Caco-2 (cell line): ENCODE measurements around the gene LRRC9. TPM values are rescaled to one million over a fixed set of nuclear protein-coding genes. Genes with fewer than 3 reads are reported as not detected.

Experiments used
- BruUV-seq: library from RNA; stranded (reverse); fragments of 400-500 nt; replicated peaks from 2 replicates; lab custom pipeline; 2021; lab: Mats Ljungman, UMichigan
- CTCF ChIA-PET: fragments of 300-600 bp; sonication (Branson Sonifier 250); formaldehyde crosslinking; loops from one replicate; lab custom pipeline; 2022; ENCODE audit warnings: antibody characterized with exemption; lab: Charles Lee
- POLR2A ChIA-PET: fragments of 300-600 bp; sonication (Branson Sonifier 250); formaldehyde crosslinking; loops from one replicate; lab custom pipeline; 2022; ENCODE audit warnings: antibody characterized with exemption; lab: Charles Lee
- DNase-seq, 2 experiments: peaks; one replicate each; pipeline versions ENCODE4 v3.0.0 to v3.0.0-alpha.2; 2020 to 2022
- H3K27me3 ChIP-seq: replicated peaks from 2 replicates; pipeline ENCODE4 v1.6.0; 2011; ENCODE audit warnings: low read length; ENCODE audit not compliant: control insufficient read depth, insufficient read depth
- H3K36me3 ChIP-seq: 2 replicates; pipeline ENCODE4 v1.5.1; 2011; ENCODE audit warnings: low read length; ENCODE audit not compliant: control insufficient read depth, insufficient read depth
- H3K4me1 ChIP-seq: fragments of 250-450 bp; sonication (Bioruptor Pico); 2 replicates; pipeline ENCODE4 v1.5.1; 2020; ENCODE audit warnings: mild to moderate bottlenecking
- H3K4me3 ChIP-seq: 2 replicates; pipeline ENCODE4 v1.5.1; 2011; ENCODE audit warnings: low read depth, mild to moderate bottlenecking, control low read depth, low read length
- H3K9me3 ChIP-seq: fragments of 250-450 bp; sonication (Bioruptor Pico); 2 replicates; pipeline ENCODE4 v1.5.1; 2020; ENCODE audit warnings: mild to moderate bottlenecking, moderate library complexity
- H3K27ac Mint-ChIP-seq: one replicate; pipeline ENCODE4 v1.8.0; 2022; ENCODE audit warnings: mixed read lengths; ENCODE audit not compliant: unreplicated experiment
- H3K27me3 Mint-ChIP-seq: one replicate; pipeline ENCODE4 v1.8.0; 2022; ENCODE audit warnings: mixed read lengths; ENCODE audit not compliant: insufficient read depth, unreplicated experiment
- H3K36me3 Mint-ChIP-seq: one replicate; pipeline ENCODE4 v1.8.0; 2022; ENCODE audit warnings: mild to moderate bottlenecking, mixed read lengths; ENCODE audit not compliant: insufficient read depth, unreplicated experiment
- H3K4me1 Mint-ChIP-seq: one replicate; pipeline ENCODE4 v1.8.0; 2022; ENCODE audit warnings: low read depth, mixed read lengths; ENCODE audit not compliant: unreplicated experiment
- H3K4me3 Mint-ChIP-seq: one replicate; pipeline ENCODE4 v1.8.0; 2022; ENCODE audit warnings: mild to moderate bottlenecking, moderate library complexity, mixed read lengths; ENCODE audit not compliant: unreplicated experiment
- H3K9me3 Mint-ChIP-seq: one replicate; pipeline ENCODE4 v1.8.0; 2022; ENCODE audit warnings: mixed read lengths; ENCODE audit not compliant: unreplicated experiment
- CTCF ChIP-seq, 2 experiments: fragments of 200-600 bp in 1 of 2; IDR thresholded peaks; 1 replicate in 1 of 2; 2 replicates in 1 of 2; pipeline versions ENCODE4 v1.5.1 to v1.8.0; 2011 to 2022; ENCODE audit warnings: antibody characterized with exemption in 1 of 2, control low read depth in 1 of 2, inconsistent platforms in 1 of 2, low read depth in 1 of 2, low read length in 1 of 2, mild to moderate bottlenecking in 1 of 2, moderate library complexity in 1 of 2; ENCODE audit not compliant: insufficient read depth in 1 of 2, severe bottlenecking in 1 of 2, unreplicated experiment in 1 of 2
- intact Hi-C: fragments of 100-400 bp; cut with micrococcal nuclease; formaldehyde crosslinking; loops from one replicate; pipeline ENCODE4 v1.10.0; 2022; ENCODE audit not compliant: unreplicated experiment
- total RNA-seq: library from RNA; stranded (reverse); gene quantifications from 2 replicates; pipeline ENCODE4 v1.2.3, GENCODE V29; 2022

Gene LRRC9
- total RNA-seq, 1 experiment from 2014 or later, result 1.2 TPM

DNA sequence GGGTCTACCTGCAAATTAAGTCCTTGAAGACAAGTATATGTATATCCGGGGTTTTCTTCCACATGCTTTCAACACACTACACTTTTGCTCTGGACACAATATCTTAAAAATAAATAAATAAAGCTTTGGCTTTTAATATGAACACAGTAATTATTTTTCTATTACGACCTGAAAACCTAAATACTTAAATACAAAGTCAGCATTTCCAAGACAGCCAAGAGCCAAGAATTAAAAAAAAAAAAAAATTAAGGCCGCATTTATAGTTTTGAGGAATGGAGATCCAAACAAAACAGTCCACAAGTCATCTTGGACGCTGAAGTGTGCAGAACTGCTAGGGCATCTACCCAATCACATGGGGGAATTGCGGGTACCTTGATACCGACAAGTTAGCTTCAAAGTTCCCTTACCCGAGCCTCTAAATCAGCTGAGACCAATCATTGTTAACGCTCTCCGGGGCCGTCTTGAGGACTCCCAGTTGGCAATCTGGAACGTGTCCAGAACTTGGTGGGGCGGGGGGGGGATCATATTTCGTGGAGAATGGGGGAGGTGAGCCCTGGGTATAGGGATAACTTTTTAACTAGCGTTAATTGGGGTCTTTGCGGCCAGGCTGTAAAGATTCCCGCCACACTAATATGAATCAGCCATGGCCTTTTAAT lies 171.0 kb downstream of the LRRC9 start:
- intact Hi-C loops, result loop anchor here (1.0 to 10.0 kb wide), 3 partner anchors 126 to 184 kb away; no protein-coding TSS in a partner anchor
- Mint-ChIP-seq H3K4me1 (peaks cover 20% of the 10 kb centered on the region), H3K4me3 (peak overlapping the region; percentile 94), H3K36me3 (peaks cover 12% of the 10 kb centered on the region), H3K9me3 (no peaks in the 10 kb centered on the region), H3K27ac (peak overlapping the region; percentile 80), H3K27me3 (no peaks in the 10 kb centered on the region)
- Histone ChIP-seq H3K27me3 (no peaks in the 10 kb centered on the region), H3K36me3 (no peaks in the 10 kb centered on the region), H3K9me3 (no peaks in the 10 kb centered on the region), H3K4me1 (peaks cover 18% of the 10 kb centered on the region), H3K4me3 (peak overlapping the region; percentile 79)
- TF ChIP-seq CTCF (IDR thresholded peaks at IDR 0.05; ENCODE audit: insufficient read depth in 1 of 2, low read depth in 1 of 2, low read length in 1 of 2, severe bottlenecking in 1 of 2, unreplicated experiment in 1 of 2), result no peak
- CTCF ChIA-PET, result interaction anchor here (0.6 kb wide), 1 partner anchor 17 kb away, joined by 6 read pairs; no protein-coding TSS in a partner anchor
- POLR2A ChIA-PET, result interaction anchor here (2.4 kb wide), 1 partner anchor 158 kb away, joined by 21 read pairs; the partner anchor contains the start of gene PPM1A
- BruUV-seq, result TSS peak; percentile 88
- peak; percentile 22 to 36 for DNase-seq

GRCh38 chr14:60091550-60092525 lies 171.9 kb downstream of the LRRC9 start, which contains the start of gene PCNX4:
Gene PCNX4 (plus strand): TSS chr14:60091923. CDS start chr14:60107639, 15,716 bp downstream.
- H3K4me3 Mint-ChIP-seq, result peak within 1 kb of the TSS; percentile 94

More at GRCh38 chr14:60091550-60092525, 171.9 kb downstream of the LRRC9 start, which contains the start of gene PCNX4:
- POLR2A ChIA-PET, result interaction anchor here (1.0 to 2.4 kb wide), 5 partner anchors 88 to 608 kb away, joined by 3 to 21 read pairs (median 4); partner anchors contain the start of genes JKAMP, L3HYPDH and PPM1A
- H3K9me3 ChIP-seq, result no peaks in the 10 kb centered on the region
- peaks cover 22% of the 10 kb centered on the region for H3K4me1 ChIP-seq
- CTCF ChIA-PET, result interaction anchor here (1.0 to 1.1 kb wide), 3 partner anchors 12 to 127 kb away, joined by 3 to 8 read pairs (median 4); partner anchors contain the start of gene DHRS7
- H3K27me3 Mint-ChIP-seq, result no peaks in the 10 kb centered on the region
- peak within 1 kb of the TSS; percentile 80 for H3K27ac Mint-ChIP-seq
- peaks cover 14% of the 10 kb centered on the region for H3K36me3 Mint-ChIP-seq
- H3K9me3 Mint-ChIP-seq, result no peaks in the 10 kb centered on the region
- peaks cover 20% of the 10 kb centered on the region for H3K4me1 Mint-ChIP-seq
- peak within 1 kb of the TSS; percentile 79 for H3K4me3 ChIP-seq
- BruUV-seq, result no TSS peak
- peak in 1 of 2 experiments; percentile 0 for TF ChIP-seq CTCF (IDR thresholded peaks at IDR 0.05; ENCODE audit: insufficient read depth in 1 of 2, low read depth in 1 of 2, low read length in 1 of 2, severe bottlenecking in 1 of 2, unreplicated experiment in 1 of 2)
- no peaks in the 10 kb centered on the region for H3K27me3 ChIP-seq
- DNase-seq, result peak; percentile 96 to 97
- intact Hi-C loops, result loop anchor here (1.0 to 10.0 kb wide), 4 partner anchors 73 to 183 kb away; partner anchors contain the start of gene DHRS7
- no peaks in the 10 kb centered on the region for H3K36me3 ChIP-seq
